ENCODE data around the gene PLCD1.

PLCD1 gene

GRCh38 chr3:37987751-37988179, 41.7 kb downstream of the PLCD1 start:
- peak overlapping the region; percentile 63 for H3K27ac ChIP-seq
- no peak for TF ChIP-seq CTCF (IDR thresholded peaks at IDR 0.05)
- TF ChIP-seq ZFX (IDR thresholded peaks at IDR 0.05; ENCODE audit: borderline replicate concordance): no peak

DNA sequence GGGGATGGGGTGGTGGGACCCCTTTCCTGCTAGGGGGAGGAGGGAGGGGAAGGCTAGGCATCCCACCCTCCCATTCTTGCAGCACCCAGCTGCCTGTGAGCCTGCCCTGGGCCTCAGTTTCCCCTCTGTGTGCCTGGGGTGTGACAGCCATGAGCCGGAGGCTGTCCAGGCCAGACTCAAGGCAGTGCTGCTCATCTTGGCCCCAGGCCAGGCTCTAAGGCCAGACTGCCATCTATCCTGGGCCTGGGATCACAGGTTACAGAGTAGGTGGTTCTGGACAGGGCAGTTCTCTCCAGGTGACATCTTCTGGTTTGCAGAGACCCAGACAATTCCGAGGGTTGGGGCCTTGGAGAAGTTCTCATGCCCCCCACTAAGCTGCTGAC, 42.1 kb downstream of the PLCD1 start:
- TF ChIP-seq ZFX (IDR thresholded peaks at IDR 0.05; ENCODE audit: borderline replicate concordance) (no peak), CTCF (IDR thresholded peaks at IDR 0.05) (no peak)
- H3K27ac ChIP-seq: peak overlapping the region; percentile 63

DNA sequence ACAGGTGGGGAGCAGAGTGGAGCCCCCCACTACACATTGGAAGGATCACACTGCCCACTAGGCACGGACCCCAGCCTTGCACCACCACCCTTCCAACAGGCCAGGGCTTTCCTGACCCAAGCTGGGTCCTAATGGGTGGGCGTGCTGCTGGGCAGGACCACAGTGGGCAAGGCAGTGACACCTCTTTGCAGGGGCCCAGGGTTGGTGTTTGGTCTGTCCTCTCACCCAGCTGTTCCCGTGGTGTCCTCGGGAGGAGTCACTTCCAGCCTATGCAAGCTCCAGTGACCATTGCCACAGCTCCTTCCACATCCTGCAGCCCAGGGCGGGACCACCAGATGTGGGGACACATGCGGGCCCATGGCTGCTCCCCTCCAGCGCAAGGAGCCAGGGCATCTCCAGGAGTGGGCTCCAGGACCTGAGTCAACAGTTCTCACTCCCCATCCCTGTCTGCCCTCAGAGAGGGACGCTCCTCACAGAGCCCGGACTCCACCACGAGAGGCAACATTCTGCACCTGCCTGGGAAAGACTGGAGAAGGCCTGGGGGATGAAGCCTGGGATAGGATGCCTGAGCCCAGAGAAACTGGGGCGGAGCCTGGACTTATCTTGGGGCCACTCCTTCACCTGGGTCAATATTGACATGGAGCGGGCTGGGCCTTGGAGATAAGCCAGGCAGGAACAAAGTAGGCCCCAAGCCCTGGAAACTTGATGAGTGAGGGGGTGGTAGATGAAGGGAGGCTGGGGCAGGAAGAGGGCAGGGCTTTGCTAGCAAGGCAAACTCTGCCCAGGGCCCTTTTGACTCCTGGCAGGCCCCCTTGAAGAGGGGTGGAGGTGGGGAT, 42.7 kb downstream of the PLCD1 start:
- TF ChIP-seq ZFX (IDR thresholded peaks at IDR 0.05; ENCODE audit: borderline replicate concordance) (no peak), CTCF (IDR thresholded peaks at IDR 0.05) (no peak; the same call in 1 of the 2 replicates)
- H3K27ac ChIP-seq: peak overlapping the region; percentile 63

- H3K27ac ChIP-seq: peak overlapping the region; percentile 63
- TF ChIP-seq ZFX (IDR thresholded peaks at IDR 0.05; ENCODE audit: borderline replicate concordance) (no peak), CTCF (IDR thresholded peaks at IDR 0.05) (0 out of 2 replicates have a peak, but pooled peaks have one; percentile 14)
Measured at GRCh38 chr3:37985637-37986320, 43.7 kb downstream of the PLCD1 start.

- TF ChIP-seq CTCF (IDR thresholded peaks at IDR 0.05) (no peak), ZFX (IDR thresholded peaks at IDR 0.05; ENCODE audit: borderline replicate concordance) (no peak)
- H3K27ac ChIP-seq: peak overlapping the region; percentile 63
Measured at GRCh38 chr3:37984596-37984995, 44.8 kb downstream of the PLCD1 start.

- peak overlapping the region; percentile 63; the same call in 1 of the 2 replicates for H3K27ac ChIP-seq
- TF ChIP-seq ZFX (IDR thresholded peaks at IDR 0.05; ENCODE audit: borderline replicate concordance) (no peak), CTCF (IDR thresholded peaks at IDR 0.05) (no peak)
Measured at GRCh38 chr3:37984051-37984450, 45.4 kb downstream of the PLCD1 start.

DNA sequence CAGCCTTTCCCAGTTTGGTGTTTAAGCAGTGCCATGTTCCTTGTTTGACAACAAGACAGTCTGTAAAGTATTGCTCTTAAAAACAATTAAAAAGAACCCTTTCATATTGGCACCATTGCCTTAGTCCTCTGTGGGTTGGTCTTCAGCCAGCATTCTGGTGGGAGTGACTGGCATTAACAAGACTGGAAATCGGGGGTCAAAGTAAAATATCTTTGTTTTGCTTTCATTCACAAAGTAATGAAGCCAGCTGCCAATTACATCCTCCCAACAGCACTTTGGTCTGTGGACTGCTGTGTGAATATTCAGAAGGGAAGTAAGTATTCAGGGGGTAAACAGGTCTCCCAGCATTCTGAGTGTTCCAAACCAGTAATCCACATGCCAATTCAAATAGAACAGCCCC, 47.1 kb downstream of the PLCD1 start:
- H3K27ac ChIP-seq: no peak overlapping the region

More for the DNA sequence above, 47.1 kb downstream of the PLCD1 start:
- no peak for TF ChIP-seq ZFX (IDR thresholded peaks at IDR 0.05; ENCODE audit: borderline replicate concordance)
- TF ChIP-seq CTCF (IDR thresholded peaks at IDR 0.05): no peak
